Inflammatory macrophage (primary cell): ENCODE measurements around the gene PABPN1.

Source experiments
- DNase-seq, 2 donors: peaks; one replicate each; pipeline ENCODE4 v3.0.0-alpha.2; 2020 to 2022

Gene PABPN1

GRCh38 chr14:23358553-23359166, 37.4 kb downstream of the PABPN1 start:
- DNase-seq = no peak

- DNase-seq = no peak
Observed at GRCh38 chr14:23359167-23359626, 37.9 kb downstream of the PABPN1 start.

GRCh38 chr14:23359722-23360447, 38.6 kb downstream of the PABPN1 start:
- no peak for DNase-seq

GRCh38 chr14:23360496-23360895, 39.2 kb downstream of the PABPN1 start:
- DNase-seq = no peak

GRCh38 chr14:23361320-23361719, 40.1 kb downstream of the PABPN1 start:
- DNase-seq = no peak

GRCh38 chr14:23361763-23362162, 40.5 kb downstream of the PABPN1 start:
- no peak for DNase-seq

GRCh38 chr14:23362200-23362599, 40.9 kb downstream of the PABPN1 start:
- no peak for DNase-seq

GRCh38 chr14:23364164-23365035, 43.1 kb downstream of the PABPN1 start:
- DNase-seq = no peak

GRCh38 chr14:23365036-23365731, 43.9 kb downstream of the PABPN1 start, which contains the start of gene EFS:
TSS of gene EFS (minus strand) at chr14:23365172. CDS start at chr14:23365025, 147 bp downstream.
- no peak for DNase-seq

- DNase-seq = no peak
Observed at GRCh38 chr14:23365732-23366425, 44.6 kb downstream of the PABPN1 start.

GRCh38 chr14:23366426-23366921, 45.2 kb downstream of the PABPN1 start:
- no peak for DNase-seq

GRCh38 chr14:23370221-23370620, 49.0 kb downstream of the PABPN1 start:
- no peak for DNase-seq

- no peak for DNase-seq
Observed at GRCh38 chr14:23371865-23372264, 50.6 kb downstream of the PABPN1 start.

- no peak for DNase-seq
Observed at GRCh38 chr14:23372509-23372908, 51.3 kb downstream of the PABPN1 start, which contains the start of gene IL25. TSS of gene IL25 (plus strand) at chr14:23372809.

GRCh38 chr14:23373041-23373440, 51.8 kb downstream of the PABPN1 start:
- no peak for DNase-seq
